Myometrial cell (primary cell): ENCODE results near the gene FAM200C. TPM values are rescaled to one million over a fixed set of nuclear protein-coding genes. Genes with fewer than 3 reads are reported as not detected.

Source experiments
- total RNA-seq: library from RNA; depleted of rRNA; stranded (reverse); fragments of >200 nt; gene quantifications from 2 replicates; pipeline ENCODE4 v1.2.3, GENCODE V29; 2015

Gene FAM200C
- total RNA-seq, result 2.6 and 2.8 TPM in 2 replicates

DNA sequence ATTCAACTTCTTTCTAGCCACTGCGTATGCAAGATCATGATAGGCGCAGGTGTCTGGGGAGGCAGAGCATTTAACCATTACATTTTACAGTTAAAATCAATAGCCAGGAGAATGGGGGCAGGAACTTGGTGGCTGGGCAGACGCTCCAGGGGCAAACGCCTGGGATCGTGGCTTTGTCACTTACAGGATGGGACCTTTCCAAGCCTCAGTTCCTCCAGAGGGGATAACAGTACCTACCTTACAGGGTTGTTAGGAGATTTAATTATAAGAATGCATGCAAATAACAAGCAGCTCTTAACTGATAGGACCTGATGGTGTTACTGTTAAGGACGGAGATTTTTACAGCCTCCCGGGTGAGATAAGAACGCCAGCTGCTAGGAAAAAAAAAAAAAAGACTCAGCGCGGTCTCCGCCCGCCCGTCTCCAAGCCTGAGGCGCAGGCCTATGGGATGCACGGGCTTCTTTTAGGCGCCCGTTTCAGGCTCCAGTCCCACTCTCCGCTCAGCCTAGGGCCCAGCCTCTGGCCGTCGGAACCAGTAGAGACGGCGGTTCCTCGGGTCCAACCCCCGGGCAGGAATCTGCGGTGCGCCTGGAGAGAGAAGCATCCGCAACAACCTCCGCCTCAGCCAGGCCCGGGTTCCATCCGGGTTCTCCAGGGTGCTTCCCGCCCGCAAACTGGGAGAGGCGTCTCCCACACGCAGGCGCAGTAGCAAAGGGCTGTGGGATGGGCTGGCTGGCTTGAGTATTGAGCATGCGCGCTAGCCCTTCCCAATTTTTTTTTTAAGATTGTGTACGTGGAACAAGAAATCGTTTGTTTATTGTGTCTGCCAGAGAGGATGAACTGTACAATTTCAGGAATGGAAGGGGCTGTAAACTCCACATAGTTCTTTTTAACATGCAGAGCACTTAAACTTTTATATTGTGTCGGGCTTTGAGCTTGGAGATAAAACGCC lies at the start of gene FAM200C:
TSS of gene FAM200C (minus strand) at position 653 of the 952 bp plus-strand sequence. CDS start 4,564 bp downstream, outside the sequence.

DNA sequence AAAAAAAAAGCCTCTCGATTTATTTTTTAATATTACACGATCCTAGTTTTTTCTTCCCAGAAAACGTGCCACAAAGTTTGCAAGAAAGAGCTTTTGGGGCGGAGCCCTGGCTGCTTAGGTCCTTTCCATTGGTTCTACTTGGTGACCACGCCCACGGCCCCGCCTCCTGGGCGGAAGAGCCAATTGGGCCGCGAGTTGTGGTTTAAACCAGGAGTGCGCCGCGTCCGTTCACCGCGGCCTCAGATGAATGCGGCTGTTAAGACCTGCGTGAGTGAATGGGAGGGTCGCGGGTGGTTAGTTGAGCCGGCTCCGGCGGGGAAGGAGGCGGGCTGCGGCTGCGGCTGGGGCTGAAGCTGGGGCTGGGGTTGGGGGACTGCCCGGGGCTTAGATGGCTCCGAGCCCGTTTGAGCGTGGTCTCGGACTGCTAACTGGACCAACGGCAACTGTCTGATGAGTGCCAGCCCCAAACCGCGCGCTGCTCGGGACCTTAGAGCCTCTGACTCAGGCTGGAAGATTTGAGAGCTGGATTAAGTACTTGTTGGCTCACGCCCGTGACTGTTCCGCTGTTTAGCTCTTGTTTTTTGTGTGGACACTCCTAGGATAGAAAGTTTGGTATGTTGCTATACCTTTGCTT lies 21.9 kb upstream of the FAM200C start, which contains the start of gene PTTG1:
TSS of gene PTTG1 (plus strand) at position 231 of the 634 bp plus-strand sequence. CDS start 458 bp downstream, outside the sequence.

DNA sequence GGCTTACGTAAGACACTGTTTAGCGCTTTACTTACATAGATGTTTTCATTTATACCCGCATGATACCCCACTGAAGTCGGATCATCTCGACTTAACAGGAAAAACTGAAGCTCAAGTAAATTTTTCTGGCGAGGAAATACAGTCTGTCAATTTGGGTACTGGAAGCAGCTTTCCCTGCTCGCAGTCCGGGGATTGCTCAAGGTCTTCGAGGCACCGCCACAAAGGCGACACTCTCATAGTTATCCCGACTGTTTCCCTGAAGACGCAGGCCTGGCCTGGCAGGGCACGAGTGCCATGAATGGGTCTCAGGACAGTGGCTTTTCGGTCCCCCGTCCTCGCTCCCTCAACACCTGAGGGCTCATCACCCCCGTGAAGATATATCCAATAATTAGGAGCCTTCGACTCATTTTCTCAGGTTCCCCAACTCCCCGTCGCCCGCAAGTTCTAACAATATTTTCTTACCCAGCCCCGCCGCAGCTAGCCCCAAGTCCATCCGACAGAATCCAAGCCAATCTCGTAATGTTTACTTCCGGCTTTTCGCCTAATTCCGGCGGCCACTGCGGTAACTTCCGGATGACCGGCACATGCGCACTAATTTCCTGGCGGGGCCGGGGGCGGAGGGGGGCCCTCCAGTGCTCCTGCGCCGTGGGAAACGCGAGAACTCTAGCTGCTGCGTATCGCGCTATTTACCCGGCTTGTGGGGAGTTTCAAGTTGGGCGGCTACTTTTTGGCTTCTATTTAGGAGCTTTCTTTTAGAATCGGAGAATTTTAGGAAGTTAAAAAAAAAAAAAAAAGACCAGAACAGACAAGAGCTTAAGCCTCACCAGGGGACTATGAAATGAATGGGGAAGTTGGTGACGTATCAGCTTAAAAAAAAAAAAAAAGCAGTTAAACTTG lies 19.0 kb upstream of the FAM200C start, which contains the start of gene SLU7:
TSS of gene SLU7 (minus strand) at position 521 of the 897 bp plus-strand sequence. CDS start 3,787 bp downstream, outside the sequence.

DNA sequence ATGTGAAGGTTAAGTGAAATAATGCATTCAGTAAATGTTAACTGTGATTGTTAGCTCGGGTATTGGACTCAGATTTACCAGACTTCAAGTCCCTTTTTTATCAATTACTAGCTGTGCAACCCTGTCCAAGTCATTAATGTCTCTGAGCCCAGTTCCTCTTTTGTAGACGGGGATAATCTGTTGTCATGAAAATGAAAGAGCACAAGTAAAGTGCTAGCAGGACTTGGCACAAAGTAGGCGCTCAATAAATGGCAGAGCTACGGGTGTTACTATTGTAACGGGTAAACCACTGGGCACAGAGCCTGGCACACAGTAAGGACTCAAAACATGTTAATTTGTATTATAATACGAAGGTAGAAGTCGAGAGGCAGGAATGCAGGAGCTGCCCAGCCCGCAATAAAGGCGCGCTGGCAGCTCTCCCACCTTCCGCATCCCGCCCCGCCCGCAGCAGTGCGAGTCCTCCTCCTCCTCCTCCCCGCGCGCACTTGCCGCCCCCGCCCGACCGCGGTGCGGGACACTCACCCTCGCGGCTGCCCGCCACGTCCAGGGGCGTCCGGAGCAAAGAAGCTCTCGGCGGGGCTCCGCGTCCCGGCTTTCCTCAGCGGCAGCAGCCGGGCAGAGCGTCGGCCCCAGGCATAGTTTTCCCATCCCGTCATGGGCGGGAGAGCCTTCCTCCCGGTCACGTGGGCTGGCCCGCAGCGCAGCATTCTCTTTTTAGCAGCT lies 29.7 kb downstream of the FAM200C start, which contains the start of gene C1QTNF2:
TSS of gene C1QTNF2 (minus strand) at position 637 of the 723 bp plus-strand sequence. CDS start 15,615 bp downstream, outside the sequence.

Other genes with a start within 250 kb of the FAM200C start
- gene FABP6, start 170.5 kb downstream of the FAM200C start, total RNA-seq, result not detected in 2 replicates
- gene CCNJL, start 87.5 kb downstream of the FAM200C start, total RNA-seq, result not detected in 2 replicates
- 0.29 and 0.71 TPM in 2 replicates for gene C1QTNF2, start 29.4 kb downstream of the FAM200C start, total RNA-seq
- gene SLU7, start 19.0 kb upstream of the FAM200C start, total RNA-seq, result 22.8 and 36.9 TPM in 2 replicates
- 227 and 293 TPM in 2 replicates for gene PTTG1, start 21.8 kb upstream of the FAM200C start, total RNA-seq